Measurements from ENCODE around the gene CUL2.
"Not testable (repeated sequence)": the region's sequence is repeated elsewhere in the genome, so short reads cannot be mapped to it uniquely, and the experiment has no call there.

The CUL2 gene

GRCh38 chr10:35079265-35079664, 10.9 kb downstream of the CUL2 start:
- no peak for DNase-seq

DNA sequence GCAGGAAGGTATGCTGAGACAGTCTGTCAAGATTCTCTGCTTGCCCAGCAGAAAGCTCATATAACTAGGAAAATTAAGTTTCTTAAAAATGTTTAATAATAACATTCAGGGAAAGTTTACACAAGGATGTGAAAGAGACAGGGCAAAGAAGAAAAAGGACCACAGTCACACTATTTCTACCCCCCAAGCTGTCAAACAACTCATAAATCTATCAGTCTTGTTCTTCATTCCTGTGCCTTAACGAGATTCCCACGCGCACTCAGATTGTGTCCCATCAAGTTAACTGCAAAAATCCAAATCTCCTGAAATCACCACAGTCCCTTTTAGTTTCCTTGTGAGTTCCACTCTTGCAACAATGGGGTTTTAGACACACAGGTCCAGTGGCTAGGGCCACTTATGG, 14.9 kb downstream of the CUL2 start:
- DNase-seq, result no peak

GRCh38 chr10:35074266-35074665, 15.9 kb downstream of the CUL2 start:
- DNase-seq, result no peak

DNA sequence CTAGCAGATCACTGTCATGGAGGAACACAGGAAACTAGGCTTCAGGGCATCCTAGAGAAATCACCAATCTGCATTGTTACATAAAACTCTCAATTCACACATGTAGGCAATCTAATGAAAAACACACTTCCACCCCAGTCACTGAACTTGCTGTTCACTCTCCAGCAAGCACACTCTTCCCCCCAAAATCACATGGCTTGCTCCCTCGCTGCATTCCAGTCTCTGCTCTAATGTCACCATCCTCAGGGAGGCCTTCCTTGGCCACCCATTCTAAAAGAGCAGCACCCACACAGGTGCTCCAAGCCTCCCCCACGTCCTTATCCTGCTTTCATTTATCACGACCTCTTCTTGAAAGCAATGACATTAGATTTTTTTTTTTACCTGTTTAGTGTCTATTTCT, 19.6 kb downstream of the CUL2 start:
- no peak for DNase-seq

GRCh38 chr10:35063837-35064454, 26.2 kb downstream of the CUL2 start:
- no peak for DNase-seq

- no peak for DNase-seq
These were observed 30.7 kb downstream of the CUL2 start for GRCh38 chr10:35059481-35059880.

DNA sequence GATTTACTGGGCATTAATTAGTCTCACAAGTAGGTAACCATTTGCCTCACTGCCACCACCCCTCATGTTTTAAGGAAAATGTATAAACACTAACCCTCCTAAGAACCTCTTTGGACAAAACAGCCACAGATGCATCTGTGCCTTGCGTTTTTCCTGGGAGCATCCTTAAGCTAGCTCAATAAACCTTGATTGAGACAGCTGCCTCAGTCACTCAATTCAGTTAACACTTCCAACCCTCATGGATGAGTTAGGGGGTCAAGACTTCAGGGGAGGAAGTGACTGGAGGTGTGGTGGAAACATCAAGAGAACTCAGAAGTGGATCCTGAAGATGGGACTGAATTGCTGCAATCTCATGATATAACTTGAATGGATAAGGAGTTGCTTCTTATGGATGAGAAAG, 31.5 kb downstream of the CUL2 start:
- no peak for DNase-seq

DNA sequence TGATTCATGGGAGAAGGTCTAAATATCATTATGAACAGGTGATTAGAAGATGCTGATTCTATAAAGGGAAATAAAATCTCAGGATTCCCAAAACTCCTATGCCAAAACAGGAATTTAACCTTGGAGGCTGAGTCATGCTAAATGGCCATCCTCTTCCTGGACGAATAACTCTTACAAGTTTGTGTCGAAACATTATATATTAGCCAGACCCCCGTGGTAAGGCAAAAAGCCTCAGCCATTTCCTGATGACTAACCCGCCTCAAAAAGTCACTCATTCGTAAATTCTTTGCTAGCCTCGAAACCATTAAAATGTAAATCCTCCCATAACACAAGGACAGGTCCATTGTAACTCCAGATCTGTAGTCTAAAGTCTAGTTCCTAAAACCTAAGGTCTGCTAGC, 32.0 kb downstream of the CUL2 start:
- no peak for DNase-seq

DNA sequence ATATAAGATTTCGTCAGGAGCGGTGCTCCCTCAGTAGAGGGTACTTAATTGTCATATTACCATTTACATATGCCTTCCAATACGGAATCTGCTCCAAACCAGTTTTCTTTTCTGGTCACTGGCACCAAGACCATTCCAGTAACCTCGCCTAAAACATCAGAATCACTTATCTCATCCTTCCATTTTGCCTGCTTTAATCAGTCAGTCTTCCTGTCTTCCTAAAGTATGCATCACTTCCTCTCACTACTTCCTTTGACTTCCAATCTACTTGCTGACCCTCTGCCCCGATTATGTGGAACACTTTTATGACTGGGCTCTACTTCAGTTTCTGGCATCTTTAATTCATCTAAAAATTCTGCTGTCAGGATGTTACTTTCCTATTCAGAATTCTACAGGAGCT, 33.5 kb downstream of the CUL2 start:
- DNase-seq, result no peak

DNA sequence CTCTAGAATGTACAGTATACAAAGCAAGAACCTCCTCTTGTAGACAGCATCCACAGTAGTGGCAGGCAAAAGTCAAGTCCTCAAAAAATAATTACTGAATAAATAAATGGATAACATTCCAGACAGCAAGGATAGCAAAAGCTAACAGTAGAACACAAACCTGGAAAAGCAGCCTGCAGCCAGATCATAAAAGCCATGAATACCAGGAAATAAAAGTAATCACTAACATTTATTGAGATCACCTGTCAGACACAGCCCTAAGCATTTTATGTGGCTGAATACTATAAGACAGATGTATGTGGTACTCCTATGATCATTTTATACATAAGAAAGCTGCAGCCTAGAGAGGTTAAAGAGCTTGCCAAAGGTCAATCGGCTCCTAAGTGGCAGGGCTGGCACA, 34.0 kb downstream of the CUL2 start:
- no peak for DNase-seq

GRCh38 chr10:35050568-35050967, 39.6 kb downstream of the CUL2 start:
- DNase-seq, result no peak

DNA sequence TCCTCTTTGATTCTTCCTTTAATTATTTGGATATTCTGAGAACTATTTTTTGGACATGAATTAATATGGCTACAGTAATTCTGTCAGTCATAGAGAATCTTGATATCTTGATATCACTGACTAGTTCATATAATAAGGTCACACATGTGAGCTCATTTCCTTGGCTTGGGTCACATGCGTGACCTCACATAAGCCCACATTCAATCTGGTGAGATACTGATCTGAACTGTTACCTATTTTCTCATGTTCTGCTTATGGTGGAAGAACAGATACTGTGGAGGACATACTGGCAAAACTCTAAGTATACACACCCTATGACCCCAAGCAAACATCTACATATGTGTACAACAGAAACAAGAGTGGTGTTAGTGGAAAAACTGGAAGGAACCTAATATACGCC, 44.1 kb downstream of the CUL2 start:
- no peak for DNase-seq

- not testable (repeated sequence) for DNase-seq
These were observed 44.9 kb downstream of the CUL2 start for GRCh38 chr10:35045275-35045674.

- no peak for DNase-seq
These were observed 46.3 kb downstream of the CUL2 start for GRCh38 chr10:35043796-35044344.

DNA sequence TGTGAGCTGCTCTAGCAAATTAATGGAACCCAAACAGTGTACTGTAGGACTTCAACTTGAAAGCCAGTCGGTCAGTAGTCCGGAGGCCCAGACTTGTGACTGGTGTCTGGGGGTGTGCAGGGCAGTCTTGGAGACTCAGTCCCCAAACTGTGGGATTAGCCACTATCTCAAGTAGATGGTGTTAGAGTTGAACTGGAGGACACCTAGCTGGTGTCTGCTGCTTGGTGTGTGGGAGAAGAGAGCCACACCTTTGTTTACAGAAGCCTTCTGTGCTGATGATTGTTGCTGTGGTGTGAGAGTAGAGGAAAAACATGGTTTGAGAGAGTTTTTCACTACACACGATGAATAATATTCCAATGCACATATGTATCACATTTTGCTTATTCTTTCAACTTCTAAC, 47.4 kb downstream of the CUL2 start:
- DNase-seq, result no peak

DNA sequence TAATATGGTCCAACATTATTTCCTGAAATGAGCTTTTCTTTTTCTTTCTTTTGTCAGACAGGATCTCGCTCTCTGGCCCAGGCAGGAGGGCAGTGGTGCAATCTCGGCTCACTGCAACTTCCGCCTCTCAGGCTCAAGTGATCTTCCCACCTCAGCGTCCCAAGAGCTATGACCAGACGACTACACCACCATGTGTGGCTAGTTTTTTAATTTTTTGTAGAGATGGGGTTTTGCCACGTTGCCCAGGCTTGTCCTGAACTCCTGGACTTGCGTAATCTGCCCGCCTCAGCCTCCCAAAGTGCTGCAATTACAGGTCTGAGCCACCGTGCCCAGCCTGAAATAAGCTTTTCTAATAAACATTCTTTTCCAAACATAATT, 48.6 kb downstream of the CUL2 start:
- no peak for DNase-seq

- no peak for DNase-seq
These were observed 49.2 kb downstream of the CUL2 start for GRCh38 chr10:35040760-35041501.

DNA sequence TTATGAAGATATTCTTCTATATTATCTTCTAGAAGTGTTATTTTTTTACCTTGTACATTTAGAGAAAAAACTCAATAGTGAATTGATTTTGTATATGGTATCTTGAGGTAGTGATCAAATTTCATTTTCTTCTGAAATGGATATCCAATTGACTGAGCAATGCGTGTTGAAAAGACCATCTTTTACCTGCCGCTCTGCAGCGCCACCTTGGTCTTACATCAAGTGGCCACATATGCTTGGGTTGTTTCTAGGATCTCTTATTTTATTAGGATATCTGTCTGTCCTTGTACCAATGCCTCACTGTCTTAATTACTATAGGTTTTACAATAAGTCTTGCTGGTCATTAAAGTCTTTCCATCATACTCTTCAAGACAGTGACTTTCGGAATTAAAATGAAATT, 53.0 kb downstream of the CUL2 start:
- DNase-seq, result no peak

GRCh38 chr10:35035606-35036005, 54.5 kb downstream of the CUL2 start:
- no peak for DNase-seq

DNA sequence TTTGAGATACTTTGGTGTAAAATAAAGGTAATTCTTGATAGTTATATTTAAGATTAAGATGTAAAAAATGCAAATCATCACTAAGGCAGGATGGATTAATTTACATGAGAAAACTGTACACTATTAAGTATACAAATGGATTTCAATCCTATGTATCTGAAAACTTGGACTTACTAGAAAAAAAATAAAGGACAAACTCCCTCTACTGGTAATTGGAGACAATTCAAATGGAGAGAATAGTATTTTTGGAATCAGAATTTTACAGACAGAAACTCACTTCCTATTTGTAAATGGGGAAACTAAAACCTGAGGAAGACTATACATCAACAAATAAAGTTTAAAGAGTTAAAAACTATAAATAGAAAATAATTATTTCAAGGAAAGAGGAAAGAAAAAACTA, 62.6 kb downstream of the CUL2 start:
- DNase-seq, result no peak

GRCh38 chr10:35025916-35026315, 64.2 kb downstream of the CUL2 start:
- no peak for DNase-seq

- no peak for DNase-seq
These were observed 69.7 kb downstream of the CUL2 start for GRCh38 chr10:35020481-35020880.

GRCh38 chr10:35019041-35020024, 70.8 kb downstream of the CUL2 start:
- DNase-seq, result no peak

All from activated CD8-positive, alpha-beta memory T cell treated with anti-CD3 and anti-CD28 coated beads for 24 hours (primary cell).